ENCODE data around the gene ABTB1.

DNA sequence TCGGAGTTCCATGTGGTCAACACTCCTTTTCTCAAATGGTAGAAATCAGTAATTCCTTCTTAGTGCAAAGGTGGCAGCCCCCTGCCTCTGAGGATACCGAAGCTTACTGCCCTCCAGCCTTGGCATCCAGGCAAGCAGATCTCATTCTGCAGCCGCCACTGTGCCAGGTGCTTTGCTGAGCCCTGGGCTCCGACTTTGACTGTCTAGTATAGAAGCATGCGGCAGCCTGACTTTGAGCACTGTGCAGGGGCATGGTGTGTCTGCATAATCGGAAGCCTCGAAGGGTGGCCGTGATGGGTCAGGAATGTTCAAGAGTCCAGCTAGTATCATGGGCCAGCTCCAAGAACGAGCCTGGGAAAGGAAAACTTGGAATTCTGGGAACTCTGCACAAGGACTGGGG lies 39.7 kb downstream of the ABTB1 start:
- TF ChIP-seq, protein P1, sequence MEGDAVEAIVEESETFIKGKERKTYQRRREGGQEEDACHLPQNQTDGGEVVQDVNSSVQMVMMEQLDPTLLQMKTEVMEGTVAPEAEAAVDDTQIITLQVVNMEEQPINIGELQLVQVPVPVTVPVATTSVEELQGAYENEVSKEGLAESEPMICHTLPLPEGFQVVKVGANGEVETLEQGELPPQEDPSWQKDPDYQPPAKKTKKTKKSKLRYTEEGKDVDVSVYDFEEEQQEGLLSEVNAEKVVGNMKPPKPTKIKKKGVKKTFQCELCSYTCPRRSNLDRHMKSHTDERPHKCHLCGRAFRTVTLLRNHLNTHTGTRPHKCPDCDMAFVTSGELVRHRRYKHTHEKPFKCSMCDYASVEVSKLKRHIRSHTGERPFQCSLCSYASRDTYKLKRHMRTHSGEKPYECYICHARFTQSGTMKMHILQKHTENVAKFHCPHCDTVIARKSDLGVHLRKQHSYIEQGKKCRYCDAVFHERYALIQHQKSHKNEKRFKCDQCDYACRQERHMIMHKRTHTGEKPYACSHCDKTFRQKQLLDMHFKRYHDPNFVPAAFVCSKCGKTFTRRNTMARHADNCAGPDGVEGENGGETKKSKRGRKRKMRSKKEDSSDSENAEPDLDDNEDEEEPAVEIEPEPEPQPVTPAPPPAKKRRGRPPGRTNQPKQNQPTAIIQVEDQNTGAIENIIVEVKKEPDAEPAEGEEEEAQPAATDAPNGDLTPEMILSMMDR (IDR thresholded peaks at IDR 0.05), result no peak
- TF ChIP-seq POLR2A (IDR thresholded peaks at IDR 0.05), result no peak
